GM12878 (cell line): ENCODE measurements around the gene KRT7. TPM values are rescaled to one million over a fixed set of nuclear protein-coding genes. Genes with fewer than 3 reads are reported as not detected.

Experiments
- ATAC-seq: fragments of 200-7000 bp; cut with Tn5 transposase; 3 replicates; pipeline ENCODE4 v1.9.1; 2020; ENCODE audit warnings: mild to moderate bottlenecking, moderate library complexity
- BruUV-seq: library from RNA; stranded (reverse); fragments of 400-500 nt; replicated peaks from 2 replicates; lab custom pipeline; 2021; lab: Mats Ljungman, UMichigan
- CTCF ChIA-PET: fragments of 300-600 bp; sonication (Branson Sonifier 250); formaldehyde crosslinking; extraction: SDS; loops from one replicate; lab custom pipeline; 2021; ENCODE audit warnings: inconsistent platforms; lab: Yijun Ruan, JAX
- POLR2A ChIA-PET: fragments of 350-600 bp; formaldehyde crosslinking; extraction: SDS; loops from one replicate; lab custom pipeline; 2021; ENCODE audit warnings: inconsistent platforms; lab: Charles Lee
- RAD21 ChIA-PET: fragments of 300-600 bp; sonication (Branson Sonifier 250); formaldehyde crosslinking; loops from one replicate; lab custom pipeline; 2023; ENCODE audit warnings: antibody characterized with exemption; ENCODE audit not compliant: unreplicated experiment; lab: Charles Lee
- SMC1A ChIA-PET: fragments of 300-600 bp; sonication (Branson Sonifier 250); formaldehyde crosslinking; loops from one replicate; lab custom pipeline; 2023; ENCODE audit not compliant: unreplicated experiment, uncharacterized antibody; lab: Charles Lee
- DNase-seq: peaks from one replicate; pipeline ENCODE4 v3.0.0-alpha.2; 2011; ENCODE audit warnings: low read depth, low spot score
- FAIRE-seq: peaks from 3 replicates; lab custom pipeline; 2011; peaks lifted over from hg19 to GRCh38; lab: Jason Lieb, UNC
- H2AFZ ChIP-seq: 2 replicates; pipeline ENCODE4 v1.6.0; 2011; ENCODE audit warnings: low read depth, low read length, control low read depth; ENCODE audit not compliant: control insufficient read depth
- H3K27ac ChIP-seq: 2 replicates; pipeline ENCODE4 v1.5.1; 2011; ENCODE audit warnings: control low read depth; ENCODE audit not compliant: control insufficient read depth, insufficient read depth
- H3K27me3 ChIP-seq, 2 experiments: replicated peaks in 1 of 2; 2 replicates each; pipeline versions ENCODE4 v1.6.0 to v1.6.1; 2011; ENCODE audit warnings: low read length in 1 of 2; ENCODE audit not compliant: control insufficient read depth in 2 of 2, insufficient read depth in 2 of 2
- H3K36me3 ChIP-seq, 2 experiments: 2 replicates each; pipeline ENCODE4 v1.5.1; 2011; ENCODE audit warnings: low read length in 1 of 2; ENCODE audit not compliant: control insufficient read depth in 2 of 2, insufficient read depth in 2 of 2
- H3K4me1 ChIP-seq: 2 replicates; pipeline ENCODE4 v1.6.1; 2011; ENCODE audit warnings: mild to moderate bottlenecking, low read length, moderate library complexity, mixed read lengths; ENCODE audit not compliant: control insufficient read depth, insufficient read depth
- H3K4me2 ChIP-seq: 2 replicates; pipeline ENCODE4 v1.6.0; 2011; ENCODE audit warnings: control low read depth; ENCODE audit not compliant: control insufficient read depth, insufficient read depth
- H3K4me3 ChIP-seq: fragments of 200-600 bp; sonication (generic); 2 replicates; pipeline ENCODE4 v1.5.1; 2016
- H3K79me2 ChIP-seq: 2 replicates; pipeline ENCODE4 v1.6.0; 2011; ENCODE audit warnings: low read length; ENCODE audit not compliant: control insufficient read depth, insufficient read depth
- H3K9ac ChIP-seq: 2 replicates; pipeline ENCODE4 v1.8.0; 2011; ENCODE audit warnings: low read length, control low read depth, mixed read lengths; ENCODE audit not compliant: control insufficient read depth, insufficient read depth
- H3K9me3 ChIP-seq: replicated peaks from 3 replicates; pipeline ENCODE4 v1.5.1; 2011; ENCODE audit warnings: mild to moderate bottlenecking, low read length; ENCODE audit not compliant: control insufficient read depth, insufficient read depth
- H4K20me1 ChIP-seq: 2 replicates; pipeline ENCODE4 v1.6.0; 2011; ENCODE audit not compliant: control insufficient read depth, insufficient read depth
- CEBPZ ChIP-seq: fragments of 150-350 bp; IDR thresholded peaks from 2 replicates; pipeline ENCODE4 v1.6.1; 2016; ENCODE audit warnings: low read depth, low read length
- CHD1 ChIP-seq: IDR thresholded peaks from 2 replicates; pipeline ENCODE4 v1.6.1; 2012; ENCODE audit warnings: low read depth, low read length, improper control_type of control experiment
- ZNF274 ChIP-seq: IDR thresholded peaks from one replicate; pipeline ENCODE4 v1.8.0; 2011; ENCODE audit not compliant: insufficient read length, insufficient read depth
- WGBS: methylation state at CpG from one replicate; pipeline ENCODE4 v1.1.6; 2016; ENCODE audit warnings: low lambda C conversion rate; ENCODE audit not compliant: insufficient replicate concordance, insufficient coverage; ENCODE audit errors: missing lambda C conversion rate; 5-methylcytosine and 5-hydroxymethylcytosine counted together
- in situ Hi-C: fragments of 300-500 bp; cut with MboI; formaldehyde crosslinking; loops from 9 replicates; pipeline ENCODE4 v1.14.3; 2018; ENCODE audit warnings: mixed read lengths
- intact Hi-C: fragments of 100-400 bp; cut with micrococcal nuclease; formaldehyde crosslinking; loops from one replicate; pipeline ENCODE4 v1.14.2; 2022; ENCODE audit not compliant: unreplicated experiment
- polyA plus RNA-seq, 11 experiments: library from polyadenylated mRNA; depleted of rRNA in 4 of 11; unstranded in 6 of 11; stranded (reverse) in 5 of 11; fragments of >200 nt; fragmentation: Nextera tagmentation in 4 of 11; fragmentation: Illumina TruSeq in 1 of 11; extraction: Ambion mirVana in 4 of 11; extraction: Trizol in 1 of 11; gene quantifications; 1 replicate in 1 of 11; 2 replicates in 10 of 11; pipeline versions ENCODE4 v1.2.1 to v1.2.3, GENCODE V29; 2011 to 2016; ENCODE audit warnings: inconsistent platforms in 2 of 11, missing spikeins in 2 of 11, low read depth in 1 of 11
- total RNA-seq, 4 experiments: library from RNA; depleted of rRNA in 3 of 4; stranded (reverse); fragments of >200 nt in 3 of 4; fragmentation: Illumina TruSeq in 1 of 4; extraction: Trizol in 1 of 4; gene quantifications; 2 replicates each; pipeline versions ENCODE4 v1.2.1 to v1.2.3, GENCODE V29; 2013 to 2021

The KRT7 gene
- total and polyA plus RNA-seq, 10 of the 15 experiments (the other 5 are each of a cell fraction or from before 2014, with no cell fraction given): 0.90 to 18.7 (median 4.8) TPM

DNA sequence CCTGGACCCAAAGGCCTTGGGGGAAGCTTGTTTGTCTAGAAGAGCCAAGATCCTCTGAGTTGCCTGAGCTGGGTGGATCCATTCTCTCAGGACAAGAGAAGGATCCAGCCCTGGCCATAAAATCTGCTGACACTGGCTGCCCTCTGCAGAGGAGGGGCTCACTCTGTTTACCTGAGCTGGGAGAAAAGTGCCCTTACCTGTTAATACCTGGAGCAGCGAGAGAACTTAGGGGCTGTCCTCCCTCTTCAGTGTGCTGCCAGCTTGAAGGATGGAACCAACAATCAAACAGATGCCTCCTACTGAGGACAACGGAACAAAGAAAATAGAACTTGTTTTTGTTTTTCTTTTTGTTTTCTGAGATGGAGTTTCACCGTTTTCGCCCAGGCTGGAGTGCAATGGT lies 7.3 kb upstream of the KRT7 start:
- RAD21 ChIA-PET: interaction anchor here (1.4 kb wide), 1 partner anchor 54 kb away, joined by 4 read pairs; no protein-coding TSS in a partner anchor
- no TSS peak for BruUV-seq
- SMC1A ChIA-PET: interaction anchor here (0.7 to 1.3 kb wide), 2 partner anchors 44 to 84 kb away, joined by 3 to 4 read pairs; no protein-coding TSS in a partner anchor

More for the DNA sequence above, 7.3 kb upstream of the KRT7 start:
- no peak overlapping the region for H3K27ac ChIP-seq
- H3K36me3 ChIP-seq: no peaks in the 10 kb centered on the region
- no peak overlapping the region for H2AFZ ChIP-seq
- ChIA-PET POLR2A (no interaction called here), CTCF (interaction anchor here (0.6 to 8.6 kb wide), 4 partner anchors 13 to 54 kb away, joined by 3 to 84 read pairs (median 4); no protein-coding TSS in a partner anchor)
- H3K27me3 ChIP-seq: peaks cover 3 to 5% of the 10 kb centered on the region in 2 experiments; a peak in 2 of 4 replicates
- H3K9me3 ChIP-seq: no peaks in the 10 kb centered on the region
- H3K4me2 ChIP-seq: no peak overlapping the region
- intact Hi-C loops (no loop called here), in situ Hi-C loops (no loop called here)
- no peaks in the 10 kb centered on the region for H4K20me1 ChIP-seq
- no peaks in the 10 kb centered on the region for H3K79me2 ChIP-seq
- H3K4me3 ChIP-seq: no peak overlapping the region
- peaks cover 6% of the 10 kb centered on the region; the same call in 1 of the 2 replicates for H3K4me1 ChIP-seq
- TF ChIP-seq CHD1 (no peak), CEBPZ (no peak), ZNF274 (no peak)
- DNase-seq (no peak), ATAC-seq (no peak), FAIRE-seq (no peak)
- no peak overlapping the region for H3K9ac ChIP-seq
- WGBS: 17% methylated on average over 4 of the region's 4 CpGs
